ENCODE measurements around the gene ARMC3.
"Not testable (repeated sequence)": the region's sequence is repeated elsewhere in the genome, so short reads cannot be mapped to it uniquely, and the experiment has no call there.

Gene ARMC3

DNA sequence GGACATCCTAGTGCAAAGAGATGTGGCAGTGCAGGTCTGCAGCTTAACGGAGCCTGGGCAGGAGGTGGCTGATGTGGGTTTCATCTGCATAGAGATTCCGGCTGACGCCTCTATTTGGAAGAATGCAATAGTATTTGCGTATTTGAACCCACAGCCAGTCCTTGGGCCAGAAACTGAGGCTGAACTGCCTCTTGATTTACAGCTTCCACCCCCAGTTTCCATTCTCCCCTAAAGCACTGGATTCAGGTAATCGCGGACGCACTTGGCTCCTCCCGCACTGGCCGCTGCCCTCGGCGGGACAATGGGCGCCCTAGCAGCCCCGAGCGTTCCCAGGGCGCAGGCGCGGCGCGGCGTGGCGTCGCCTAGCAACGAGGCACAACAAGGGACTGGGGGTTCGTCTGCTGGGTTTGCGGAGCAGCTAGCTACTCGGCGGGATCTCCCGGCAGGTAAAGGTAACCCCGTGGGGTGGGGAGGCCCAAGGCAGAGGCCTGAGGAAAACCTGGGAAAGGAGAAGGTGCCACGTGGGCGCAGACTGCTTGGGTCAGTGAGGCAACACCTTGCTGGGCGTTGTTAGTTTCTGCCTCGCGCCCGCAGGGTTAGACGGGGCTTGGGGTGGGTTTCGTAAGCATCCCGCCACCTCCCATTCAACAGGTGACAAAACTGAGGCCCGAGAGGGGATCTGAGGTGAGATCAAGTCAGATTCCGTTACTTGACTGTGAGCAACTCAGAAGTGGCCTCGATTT is at the start of gene ARMC3:
Gene ARMC3 (plus strand): TSS at position 393 of the 743 bp plus-strand sequence. CDS start 3,944 bp downstream, outside the sequence.
- no peak for DNase-seq (ENCODE audit: low read depth)

DNA sequence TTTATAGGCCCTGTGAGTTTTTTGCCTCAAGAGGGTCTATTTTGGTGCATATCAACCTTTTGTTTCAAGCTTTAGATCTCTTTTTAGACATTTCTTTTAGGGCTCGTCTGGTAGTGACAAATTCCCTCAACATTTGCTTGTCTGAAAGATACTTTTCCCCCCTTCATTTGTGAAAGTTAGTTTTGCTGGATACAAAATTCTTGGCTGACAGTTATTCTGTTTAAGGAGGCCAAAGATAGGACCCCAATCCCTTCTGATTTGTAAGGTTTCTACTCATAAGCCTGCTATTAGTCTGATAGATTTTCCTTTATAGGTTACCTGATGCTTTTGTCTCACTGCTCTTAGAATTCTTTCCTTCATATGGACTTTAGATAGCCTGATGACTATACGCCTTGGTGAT is 36.1 kb upstream of the ARMC3 start:
- DNase-seq (ENCODE audit: low read depth), result no peak

- no peak for DNase-seq (ENCODE audit: low read depth)
Measured at GRCh38 chr10:22893781-22894180, 34.1 kb upstream of the ARMC3 start.

DNA sequence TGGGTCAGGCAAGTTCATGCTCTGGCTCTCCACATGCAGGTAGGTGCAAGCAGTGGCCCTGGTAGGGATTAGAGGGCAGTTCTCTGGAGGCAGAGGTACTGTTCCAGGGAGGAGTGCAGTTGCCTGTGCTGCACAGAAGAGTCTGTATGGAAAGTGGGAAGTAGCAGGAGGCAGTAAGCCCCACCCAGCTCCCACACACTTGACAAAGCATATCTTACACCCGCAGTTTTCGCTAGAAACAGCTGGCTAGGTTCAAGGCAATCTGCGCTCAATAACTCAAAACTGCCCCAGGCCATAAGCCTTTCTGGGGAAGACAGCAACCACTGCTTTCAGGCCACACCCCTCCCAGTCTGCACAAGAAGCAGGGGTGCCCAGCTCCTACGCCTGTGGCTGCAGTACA is 33.1 kb upstream of the ARMC3 start:
- no peak for DNase-seq (ENCODE audit: low read depth)

GRCh38 chr10:22895252-22895651 is 32.6 kb upstream of the ARMC3 start:
- DNase-seq (ENCODE audit: low read depth), result no peak

DNA sequence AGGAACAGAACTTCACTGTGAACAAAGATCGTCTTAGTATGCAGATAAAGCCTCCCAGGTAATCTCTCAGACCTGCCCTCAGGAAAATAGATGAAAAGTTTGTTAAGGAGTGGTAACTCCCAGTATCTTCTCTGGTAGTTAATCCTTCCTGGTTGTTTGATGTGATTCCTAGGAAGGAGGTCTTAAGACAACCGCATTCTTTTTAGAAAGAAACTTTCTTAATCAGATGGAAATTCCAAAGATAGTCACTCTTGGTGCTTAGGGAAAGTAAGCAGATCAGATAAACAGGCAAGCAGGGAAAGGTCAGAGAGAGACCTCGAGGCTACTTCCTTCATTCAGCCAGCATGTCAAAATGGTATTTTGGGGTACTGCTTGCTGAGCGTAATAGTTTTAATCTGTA is 30.5 kb upstream of the ARMC3 start:
- no peak for DNase-seq (ENCODE audit: low read depth)

DNA sequence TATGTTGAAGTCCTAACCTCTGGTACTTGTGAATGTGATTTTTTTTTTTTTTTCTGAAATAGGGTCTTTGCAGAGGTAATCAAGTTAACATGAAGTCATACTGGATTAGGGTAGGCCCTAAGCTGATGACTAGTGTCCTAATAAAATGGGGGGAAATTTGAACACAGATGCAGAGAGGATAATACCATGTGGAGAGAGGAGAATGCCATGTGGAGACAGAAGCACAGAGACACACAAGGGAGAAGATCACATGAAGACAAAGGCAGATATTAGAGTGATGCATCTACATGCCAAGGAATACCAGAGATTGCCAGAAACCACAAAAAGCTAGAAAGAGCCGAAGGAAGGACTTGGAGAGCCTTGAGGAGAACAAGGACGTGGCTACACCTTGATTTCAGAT is 28.5 kb upstream of the ARMC3 start:
- no peak for DNase-seq (ENCODE audit: low read depth)

- no peak for DNase-seq (ENCODE audit: low read depth)
Measured at GRCh38 chr10:22899775-22900174, 28.1 kb upstream of the ARMC3 start.

DNA sequence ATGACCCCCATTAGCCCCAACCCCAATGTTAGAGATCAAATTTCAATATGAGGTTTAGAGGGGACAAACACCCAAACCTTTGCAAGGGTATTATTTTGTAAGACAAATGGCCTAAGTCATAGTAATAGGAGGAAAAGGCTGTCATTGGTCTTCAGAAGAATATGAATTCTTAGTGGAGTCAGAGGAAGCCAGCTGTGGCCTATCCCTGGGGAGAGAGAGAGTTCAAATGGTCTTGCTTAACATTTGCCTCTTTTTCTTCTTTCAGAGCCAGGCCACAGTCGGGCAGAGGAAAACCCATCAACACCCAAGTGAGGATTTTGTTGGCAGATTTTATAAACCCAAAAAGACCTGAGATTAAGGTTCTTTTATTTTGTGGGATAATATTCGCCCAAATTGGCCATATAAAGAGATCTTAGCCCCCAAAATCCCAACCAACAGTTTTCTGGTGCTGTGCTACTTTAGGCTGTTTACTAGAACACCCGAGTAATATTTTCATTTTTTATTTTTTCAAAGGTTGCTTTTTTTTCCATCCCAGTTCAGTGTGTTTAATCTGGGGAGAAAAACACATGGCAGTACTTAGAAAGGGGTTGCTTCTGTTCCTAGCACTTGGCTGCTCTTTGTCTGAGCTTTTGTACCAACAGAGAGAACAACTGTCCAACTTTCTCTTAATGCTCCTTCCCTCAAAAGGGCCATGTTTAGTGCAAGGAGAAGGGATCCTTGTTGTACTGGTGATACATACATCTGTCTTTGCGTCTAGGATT is 26.8 kb upstream of the ARMC3 start:
- no peak for DNase-seq (ENCODE audit: low read depth)

DNA sequence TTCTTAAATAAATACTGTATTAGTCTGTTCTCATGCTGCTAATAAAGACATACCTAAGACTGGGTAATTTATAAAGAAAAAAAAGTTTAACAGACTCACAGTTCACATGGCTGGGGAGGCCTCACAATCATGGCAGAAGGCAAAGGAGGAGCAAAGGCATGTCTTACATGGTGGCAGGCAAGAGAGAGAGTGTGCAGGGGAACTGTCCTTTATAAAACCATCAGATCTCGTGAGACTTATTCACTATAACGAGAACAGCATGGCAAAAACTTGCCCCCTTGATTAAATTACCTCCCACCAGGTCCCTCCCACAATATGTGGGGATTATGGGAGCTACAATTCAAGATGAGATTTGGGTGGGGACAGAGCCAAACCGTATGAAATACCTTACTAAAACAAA is 25.7 kb upstream of the ARMC3 start:
- DNase-seq (ENCODE audit: low read depth), result not testable (repeated sequence)

DNA sequence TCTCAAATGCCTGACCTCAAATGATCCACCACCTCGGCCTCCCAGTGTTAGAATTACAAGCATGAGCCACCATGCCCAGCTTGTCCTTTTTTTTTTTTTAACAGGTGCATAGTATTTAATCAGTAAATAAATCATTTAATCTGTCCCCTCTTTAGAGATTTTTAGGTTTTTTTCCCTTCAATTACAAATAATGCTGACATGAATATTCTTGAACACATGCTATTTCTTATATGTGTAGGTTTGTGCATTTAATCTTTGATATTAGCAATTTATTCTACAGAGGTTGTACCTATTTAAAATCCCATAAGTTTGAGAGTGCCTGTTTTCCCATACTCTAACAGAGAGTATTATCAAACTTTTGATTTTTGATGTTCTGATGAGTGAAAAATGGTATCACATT is 24.2 kb upstream of the ARMC3 start:
- DNase-seq (ENCODE audit: low read depth), result no peak

GRCh38 chr10:22906767-22907166 is 21.1 kb upstream of the ARMC3 start:
- no peak for DNase-seq (ENCODE audit: low read depth)

- no peak for DNase-seq (ENCODE audit: low read depth)
Measured at GRCh38 chr10:22908837-22909236, 19.0 kb upstream of the ARMC3 start.

GRCh38 chr10:22909673-22910072 is 18.2 kb upstream of the ARMC3 start:
- not testable (repeated sequence) for DNase-seq (ENCODE audit: low read depth)

- no peak for DNase-seq (ENCODE audit: low read depth)
Measured at GRCh38 chr10:22911067-22911466, 16.8 kb upstream of the ARMC3 start.

DNA sequence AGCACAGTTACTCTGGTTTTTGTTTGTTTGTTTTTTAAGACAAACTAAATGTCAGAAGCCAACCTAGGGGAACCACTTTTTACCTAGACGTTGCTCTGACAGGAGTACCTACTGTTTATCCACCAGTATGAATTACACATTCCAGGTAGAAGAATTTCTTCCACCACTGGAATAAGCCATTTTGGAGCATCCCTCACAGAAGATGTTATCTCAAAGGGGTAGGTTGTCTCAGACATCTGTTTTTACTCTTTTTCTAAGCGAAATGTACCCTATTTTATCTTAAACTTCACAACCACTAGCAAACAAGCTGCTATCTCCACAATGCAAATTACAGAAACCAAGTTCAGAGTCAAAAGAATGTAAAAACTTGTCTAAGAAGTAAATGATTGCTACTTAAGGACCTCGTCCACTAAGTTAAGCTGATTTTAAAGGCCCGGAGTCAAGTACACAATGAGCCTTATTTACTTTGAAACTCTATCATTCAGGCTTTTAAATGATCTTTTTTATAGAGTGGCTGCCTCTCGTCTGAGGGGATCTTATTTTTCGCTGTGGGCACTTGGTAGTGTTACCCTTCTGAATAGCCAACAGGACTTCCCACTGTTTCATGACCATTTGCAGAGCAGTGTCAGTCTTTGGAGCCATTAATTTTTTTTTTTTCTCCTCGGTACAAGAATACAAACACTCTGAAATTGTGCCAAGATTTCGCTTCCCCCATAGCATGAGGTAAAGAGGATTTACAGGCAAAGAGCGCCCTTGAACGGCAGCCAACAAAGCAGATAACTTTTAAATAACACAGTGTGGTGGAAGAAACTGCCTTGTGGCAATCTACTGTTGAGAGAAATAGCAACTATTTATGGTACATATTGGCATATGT is 15.7 kb upstream of the ARMC3 start:
- DNase-seq (ENCODE audit: low read depth), result no peak

DNA sequence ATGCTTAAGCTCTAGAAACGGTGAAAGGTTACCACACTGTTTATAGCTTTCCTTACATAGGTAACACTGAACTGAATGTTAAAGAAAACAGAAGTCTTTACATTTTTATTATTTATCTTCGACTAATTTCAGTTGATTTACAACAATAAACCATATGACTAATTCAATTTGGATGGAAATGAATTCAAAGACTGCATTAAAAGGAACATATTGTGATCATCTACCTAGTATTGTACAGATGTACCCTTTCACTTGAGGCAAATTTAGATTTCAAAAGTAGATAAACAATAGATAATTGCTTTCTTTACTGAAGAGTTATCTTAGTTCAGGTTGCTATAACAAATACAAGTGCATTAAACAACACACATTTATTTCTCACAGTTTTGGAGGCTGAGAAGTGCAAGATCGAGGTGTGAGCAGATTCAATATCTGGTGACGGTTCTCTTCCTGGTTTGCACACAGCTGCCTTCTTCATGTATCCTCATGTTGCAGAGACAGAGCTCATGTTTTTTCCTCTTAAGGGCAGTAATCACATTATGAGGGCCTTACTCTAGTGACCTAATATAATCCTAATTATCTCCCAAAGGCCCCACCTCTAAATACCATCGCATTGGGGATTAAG is 15.0 kb upstream of the ARMC3 start:
- no peak for DNase-seq (ENCODE audit: low read depth)

GRCh38 chr10:22913474-22914092 is 14.3 kb upstream of the ARMC3 start:
- no peak for DNase-seq (ENCODE audit: low read depth)

DNA sequence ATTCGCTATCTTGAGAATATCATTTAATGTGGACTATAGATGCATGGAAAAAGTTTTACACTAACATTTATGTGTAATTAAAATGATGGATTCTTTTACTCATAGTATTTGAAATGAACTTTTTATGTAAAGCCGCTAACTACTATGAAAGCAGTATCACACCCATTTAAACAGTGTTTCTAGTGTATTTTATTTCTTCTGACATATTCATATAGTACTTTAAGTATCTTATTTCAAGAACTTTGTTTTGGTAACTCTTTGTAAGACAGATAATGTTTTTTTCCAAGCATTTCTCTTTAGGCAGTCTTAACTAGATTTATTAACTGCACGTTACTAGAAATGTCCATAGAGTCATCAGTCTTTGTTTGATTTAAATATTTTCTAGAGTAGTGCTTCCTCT is 12.5 kb upstream of the ARMC3 start:
- DNase-seq (ENCODE audit: low read depth), result no peak

GRCh38 chr10:22925088-22925487 is 2.8 kb upstream of the ARMC3 start:
- DNase-seq (ENCODE audit: low read depth), result no peak

- DNase-seq (ENCODE audit: low read depth), result no peak
Measured at GRCh38 chr10:22927166-22927565, 687 bp upstream of the ARMC3 start.

DNA sequence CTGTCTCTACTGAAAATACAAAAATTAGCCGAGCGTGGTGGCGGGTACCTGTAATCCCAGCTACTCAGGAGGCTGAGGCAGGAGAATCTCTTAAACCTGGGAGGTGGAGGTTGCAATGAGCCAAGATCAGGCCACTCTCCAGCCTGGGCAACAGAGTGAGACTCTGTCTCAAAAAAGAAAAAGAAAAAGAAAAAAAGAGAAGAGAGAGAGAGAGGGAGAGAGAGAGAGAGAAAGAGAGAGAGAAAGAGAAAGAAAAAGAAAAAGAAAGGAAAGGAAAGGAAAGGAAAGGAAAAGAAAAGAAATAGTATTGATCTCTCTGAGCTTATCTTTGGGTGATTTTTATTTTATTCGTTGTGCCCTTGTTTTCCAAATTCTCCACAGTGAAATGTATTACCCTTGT is 1.2 kb downstream of the ARMC3 start:
- DNase-seq (ENCODE audit: low read depth), result not testable (repeated sequence)

Data from GM04503 (cell line).